Ectodermal cell (in vitro differentiated cells): ENCODE data around the gene CDX2.

Source experiments
- H3K27ac ChIP-seq: 2 replicates; pipeline ENCODE4 v1.7.0; 2013; ENCODE audit warnings: mild to moderate bottlenecking, low read depth, low read length; ENCODE audit not compliant: insufficient read depth, poor library complexity, severe bottlenecking
- H3K27me3 ChIP-seq: 2 replicates; pipeline ENCODE4 v1.7.0; 2013; ENCODE audit warnings: mild to moderate bottlenecking, low read length; ENCODE audit not compliant: insufficient read depth, control insufficient read depth, poor library complexity, severe bottlenecking
- H3K36me3 ChIP-seq: one replicate; pipeline ENCODE4 v1.7.0; 2013; ENCODE audit warnings: low read length; ENCODE audit not compliant: control insufficient read depth, insufficient read depth
- H3K4me1 ChIP-seq: one replicate; pipeline ENCODE4 v1.7.0; 2013; ENCODE audit warnings: low read length; ENCODE audit not compliant: control insufficient read depth, insufficient read depth
- H3K4me3 ChIP-seq: 2 replicates; pipeline ENCODE4 v1.7.0; 2013; ENCODE audit warnings: low read depth, low read length, control low read depth; ENCODE audit not compliant: insufficient read depth
- H3K9me3 ChIP-seq: 2 replicates; pipeline ENCODE4 v1.7.0; 2013; ENCODE audit warnings: mild to moderate bottlenecking, low read length, moderate library complexity; ENCODE audit not compliant: control insufficient read depth
- WGBS, 2 experiments: methylation state at CpG; one replicate each; pipeline ENCODE4 v1.1.7; 2013; ENCODE audit warnings: missing lambda C conversion rate in 2 of 2; 5-methylcytosine and 5-hydroxymethylcytosine counted together

The CDX2 gene

DNA sequence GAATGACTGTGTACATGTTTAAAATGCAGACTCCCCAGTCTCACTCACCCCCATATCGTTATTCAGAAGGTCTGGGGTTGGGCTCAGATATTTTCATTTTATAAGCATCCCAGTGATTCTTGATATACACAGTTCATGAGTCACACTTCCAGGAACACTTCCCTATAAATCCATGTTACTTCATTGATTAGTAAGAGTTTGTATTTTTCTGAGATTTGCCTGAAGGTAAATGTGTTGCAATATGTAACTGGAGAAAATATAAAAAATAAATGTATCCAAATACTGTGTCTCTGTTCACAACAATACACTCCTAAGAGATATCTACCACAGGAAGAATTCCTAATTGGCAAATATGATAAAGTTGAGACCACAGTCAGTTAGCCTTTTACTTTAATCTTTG lies 56.0 kb downstream of the CDX2 start:
- WGBS, 2 experiments, result 88 to 93% methylated on average over 1 of the region's 1 CpG
- peaks cover 2% of the 10 kb centered on the region for H3K4me1 ChIP-seq
- no peak overlapping the region for H3K27ac ChIP-seq
- peaks cover 97% of the 10 kb centered on the region for H3K27me3 ChIP-seq
- no peaks in the 10 kb centered on the region for H3K9me3 ChIP-seq
- H3K4me3 ChIP-seq, result no peak overlapping the region
- H3K36me3 ChIP-seq, result no peaks in the 10 kb centered on the region

DNA sequence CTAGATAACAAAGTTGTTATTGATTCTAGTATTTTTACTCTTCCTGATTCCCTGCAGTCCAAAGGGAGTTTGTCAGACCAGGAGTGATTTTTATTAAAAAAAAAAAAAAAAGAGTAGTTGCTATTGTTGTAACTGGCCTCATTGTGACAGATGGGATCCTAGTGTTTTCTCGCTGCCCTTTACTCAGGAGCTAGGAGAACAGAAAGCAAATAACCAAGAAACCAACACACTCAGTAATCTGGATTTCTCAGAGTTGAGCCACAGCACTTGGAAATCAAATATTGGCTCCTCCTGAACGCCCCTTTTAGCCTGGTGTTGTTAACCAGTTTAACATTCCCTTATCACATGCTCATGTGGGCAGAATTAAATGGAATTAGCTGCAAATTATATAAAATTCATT lies 57.6 kb downstream of the CDX2 start:
- 56 to 57% methylated on average over 2 of the region's 2 CpGs for WGBS, 2 experiments
- H3K4me1 ChIP-seq, result no peaks in the 10 kb centered on the region
- H3K9me3 ChIP-seq, result no peaks in the 10 kb centered on the region
- peaks cover 93% of the 10 kb centered on the region for H3K27me3 ChIP-seq
- H3K4me3 ChIP-seq, result no peak overlapping the region
- no peaks in the 10 kb centered on the region for H3K36me3 ChIP-seq
- H3K27ac ChIP-seq, result no peak overlapping the region
